ENCODE results near the gene SDK1.

DNA sequence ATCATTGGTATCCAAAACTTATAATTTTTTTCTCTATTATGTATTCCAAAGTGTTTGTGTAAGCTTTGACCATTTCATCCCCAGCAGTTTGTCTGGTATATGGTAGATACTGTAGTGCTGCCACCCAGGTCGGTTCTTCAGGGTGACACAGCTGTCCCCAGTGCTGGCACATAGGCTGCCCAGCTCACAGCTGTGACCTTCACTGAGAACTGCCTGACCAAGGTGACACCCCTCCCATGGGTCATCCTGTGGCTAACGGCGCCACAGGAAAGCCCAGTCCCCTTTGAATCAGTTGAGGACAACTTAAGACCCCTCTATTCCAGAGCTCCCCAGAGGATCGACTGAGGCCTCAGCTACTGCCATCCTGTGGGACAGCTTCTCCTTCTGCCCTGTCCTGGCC, 736.8 kb downstream of the SDK1 start:
- TF ChIP-seq, protein P1, sequence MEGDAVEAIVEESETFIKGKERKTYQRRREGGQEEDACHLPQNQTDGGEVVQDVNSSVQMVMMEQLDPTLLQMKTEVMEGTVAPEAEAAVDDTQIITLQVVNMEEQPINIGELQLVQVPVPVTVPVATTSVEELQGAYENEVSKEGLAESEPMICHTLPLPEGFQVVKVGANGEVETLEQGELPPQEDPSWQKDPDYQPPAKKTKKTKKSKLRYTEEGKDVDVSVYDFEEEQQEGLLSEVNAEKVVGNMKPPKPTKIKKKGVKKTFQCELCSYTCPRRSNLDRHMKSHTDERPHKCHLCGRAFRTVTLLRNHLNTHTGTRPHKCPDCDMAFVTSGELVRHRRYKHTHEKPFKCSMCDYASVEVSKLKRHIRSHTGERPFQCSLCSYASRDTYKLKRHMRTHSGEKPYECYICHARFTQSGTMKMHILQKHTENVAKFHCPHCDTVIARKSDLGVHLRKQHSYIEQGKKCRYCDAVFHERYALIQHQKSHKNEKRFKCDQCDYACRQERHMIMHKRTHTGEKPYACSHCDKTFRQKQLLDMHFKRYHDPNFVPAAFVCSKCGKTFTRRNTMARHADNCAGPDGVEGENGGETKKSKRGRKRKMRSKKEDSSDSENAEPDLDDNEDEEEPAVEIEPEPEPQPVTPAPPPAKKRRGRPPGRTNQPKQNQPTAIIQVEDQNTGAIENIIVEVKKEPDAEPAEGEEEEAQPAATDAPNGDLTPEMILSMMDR (IDR thresholded peaks at IDR 0.05) = no peak
- no peak for TF ChIP-seq POLR2AphosphoS5 (IDR thresholded peaks at IDR 0.05)
